Activated CD4-positive, alpha-beta T cell treated with anti-CD3 and anti-CD28 coated beads for 1 hour (primary cell): ENCODE data around the gene IGSF21.

Experiments used
- DNase-seq: peaks from one replicate; pipeline ENCODE4 v3.0.0-alpha.2; 2020

Gene IGSF21

GRCh38 chr1:18278946-18279345, 171.3 kb downstream of the IGSF21 start:
- DNase-seq: no peak

- no peak for DNase-seq
Measured at GRCh38 chr1:18279351-18280074, 171.9 kb downstream of the IGSF21 start.

- DNase-seq: no peak
Measured at GRCh38 chr1:18280956-18281355, 173.4 kb downstream of the IGSF21 start.

- DNase-seq: no peak
Measured at GRCh38 chr1:18282851-18283600, 175.4 kb downstream of the IGSF21 start.

- no peak for DNase-seq
Measured at GRCh38 chr1:18283601-18284385, 176.2 kb downstream of the IGSF21 start.

GRCh38 chr1:18284805-18285537, 177.4 kb downstream of the IGSF21 start:
- DNase-seq: no peak

- DNase-seq: no peak
Measured at GRCh38 chr1:18285538-18285924, 177.9 kb downstream of the IGSF21 start.

GRCh38 chr1:18288722-18289121, 181.1 kb downstream of the IGSF21 start:
- no peak for DNase-seq

GRCh38 chr1:18289597-18289996, 182.0 kb downstream of the IGSF21 start:
- DNase-seq: no peak

- no peak for DNase-seq
Measured at GRCh38 chr1:18290740-18291412, 183.3 kb downstream of the IGSF21 start.

- DNase-seq: no peak
Measured at GRCh38 chr1:18292531-18292930, 184.9 kb downstream of the IGSF21 start.

GRCh38 chr1:18293291-18293690, 185.7 kb downstream of the IGSF21 start:
- no peak for DNase-seq

GRCh38 chr1:18294437-18295176, 187.0 kb downstream of the IGSF21 start:
- no peak for DNase-seq

- no peak for DNase-seq
Measured at GRCh38 chr1:18297896-18298648, 190.5 kb downstream of the IGSF21 start.

GRCh38 chr1:18299441-18300338, 192.1 kb downstream of the IGSF21 start:
- no peak for DNase-seq

GRCh38 chr1:18300376-18300775, 192.8 kb downstream of the IGSF21 start:
- DNase-seq: no peak

GRCh38 chr1:18302788-18303413, 195.3 kb downstream of the IGSF21 start:
- no peak for DNase-seq

- DNase-seq: no peak
Measured at GRCh38 chr1:18304151-18304869, 196.7 kb downstream of the IGSF21 start.
